SK-N-SH (cell line): ENCODE measurements around the gene ZNF529. TPM values are rescaled to one million over a fixed set of nuclear protein-coding genes. Genes with fewer than 3 reads are reported as not detected.

Experiments
- CTCF ChIA-PET: fragments of 300-600, 350-600 bp; formaldehyde crosslinking; extraction: SDS; loops from one replicate; lab custom pipeline; 2021; lab: Yijun Ruan, JAX
- POLR2A ChIA-PET: fragments of 350-600 bp; sonication (Branson Sonifier 250); formaldehyde crosslinking; extraction: SDS; loops from one replicate; lab custom pipeline; 2020; ENCODE audit warnings: antibody characterized with exemption, inconsistent platforms; lab: Yijun Ruan, JAX
- DNase-seq: peaks from one replicate; pipeline ENCODE4 v3.0.0; 2012
- H2AFZ ChIP-seq: fragments of 200-600 bp; sonication (generic); 2 replicates; pipeline ENCODE4 v1.8.1; 2016; ENCODE audit warnings: antibody characterized with exemption, mild to moderate bottlenecking, low read depth
- H3F3A ChIP-seq: fragments of 200-600 bp; sonication (generic); replicated peaks from 2 replicates; pipeline ENCODE3; 2016; ENCODE audit warnings: antibody characterized with exemption, mild to moderate bottlenecking; ENCODE audit not compliant: insufficient read depth
- H3K27ac ChIP-seq, 2 experiments: fragments of 200-500 bp in 1 of 2; fragments of 200-600 bp in 1 of 2; sonication (Bioruptor generic) in 1 of 2; sonication (generic), shearing (Covaris generic) in 1 of 2; 2 replicates each; pipeline versions ENCODE4 v1.5.1 to v1.6.1; 2014 to 2016; ENCODE audit warnings: low read depth in 2 of 2, inconsistent platforms in 1 of 2, low read length in 1 of 2, mild to moderate bottlenecking in 1 of 2, mixed read lengths in 1 of 2
- H3K27me3 ChIP-seq: fragments of 200-600 bp; sonication (generic), shearing (Covaris generic); 2 replicates; pipeline ENCODE4 v1.6.1; 2016; ENCODE audit warnings: mixed run types; ENCODE audit not compliant: insufficient read depth
- H3K36me3 ChIP-seq, 2 experiments: fragments of 200-500 bp in 1 of 2; fragments of 200-600 bp in 1 of 2; sonication (Bioruptor generic) in 1 of 2; sonication (generic) in 1 of 2; replicated peaks in 1 of 2; 2 replicates each; pipeline versions ENCODE3 to v1.5.1; 2014 to 2016; ENCODE audit warnings: low read length in 1 of 2, mild to moderate bottlenecking in 1 of 2; ENCODE audit not compliant: insufficient read depth in 2 of 2, control insufficient read depth in 1 of 2
- H3K4me1 ChIP-seq, 2 experiments: fragments of 200-500 bp in 1 of 2; fragments of 200-600 bp in 1 of 2; sonication (Bioruptor generic) in 1 of 2; sonication (generic), shearing (Covaris generic) in 1 of 2; 2 replicates each; pipeline versions ENCODE4 v1.5.1 to v1.6.1; 2014 to 2016; ENCODE audit warnings: low read depth in 1 of 2, low read length in 1 of 2, mixed run types in 1 of 2; ENCODE audit not compliant: insufficient read depth in 2 of 2, control insufficient read depth in 1 of 2
- H3K4me2 ChIP-seq: fragments of 200-600 bp; sonication (generic), shearing (Covaris generic); 2 replicates; pipeline ENCODE4 v1.6.1; 2017; ENCODE audit warnings: mixed run types
- H3K4me3 ChIP-seq, 2 experiments: fragments of 200-500 bp in 1 of 2; fragments of 200-600 bp in 1 of 2; sonication (Bioruptor generic) in 1 of 2; sonication (generic), shearing (Covaris generic) in 1 of 2; 2 replicates each; pipeline versions ENCODE4 v1.5.1 to v1.8.1; 2014 to 2016; ENCODE audit warnings: low read depth in 2 of 2, inconsistent platforms in 1 of 2, low read length in 1 of 2, mild to moderate bottlenecking in 1 of 2, mixed read lengths in 1 of 2, moderate library complexity in 1 of 2
- H3K79me2 ChIP-seq: fragments of 200-600 bp; sonication (generic); 2 replicates; pipeline ENCODE4 v1.8.1; 2017; ENCODE audit warnings: mild to moderate bottlenecking; ENCODE audit not compliant: insufficient read depth
- H3K9ac ChIP-seq: fragments of 200-600 bp; sonication (generic); 2 replicates; pipeline ENCODE4 v1.6.1; 2017; ENCODE audit warnings: mixed run types
- H3K9me2 ChIP-seq: fragments of 200-600 bp; sonication (generic); 2 replicates; pipeline ENCODE4 v1.6.1; 2017; ENCODE audit warnings: mixed run types
- H3K9me3 ChIP-seq: fragments of 200-600 bp; sonication (generic); 2 replicates; pipeline ENCODE4 v1.6.1; 2017; ENCODE audit warnings: mixed run types, mild to moderate bottlenecking, moderate library complexity
- H4K20me1 ChIP-seq: fragments of 200-600 bp; sonication (generic); 2 replicates; pipeline ENCODE4 v1.6.1; 2017; ENCODE audit warnings: mild to moderate bottlenecking, mixed run types; ENCODE audit not compliant: insufficient read depth
- ELF1 ChIP-seq: IDR thresholded peaks from 2 replicates; pipeline ENCODE4 v1.4.0; 2012
- EZH2phosphoT487 ChIP-seq: fragments of 200-600 bp; sonication (generic); IDR thresholded peaks from 2 replicates; pipeline ENCODE4 v1.6.1; 2017; ENCODE audit warnings: low read depth, mixed run types, mild to moderate bottlenecking, antibody characterized with exemption, moderate library complexity, borderline replicate concordance
- FOSL2 ChIP-seq: IDR thresholded peaks from 2 replicates; pipeline ENCODE4 v1.4.0; 2012; ENCODE audit warnings: low read depth, mild to moderate bottlenecking, moderate library complexity, borderline replicate concordance
- FOXJ3 ChIP-seq: sonication (generic); formaldehyde crosslinking; IDR thresholded peaks from 2 replicates; pipeline ENCODE4 v1.5.1; 2020; ENCODE audit warnings: mild to moderate bottlenecking, missing genetic modification reagents
- GABPA ChIP-seq: IDR thresholded peaks from 2 replicates; pipeline ENCODE4 v1.4.0; 2012; ENCODE audit warnings: low read depth, mild to moderate bottlenecking
- NFIC ChIP-seq: IDR thresholded peaks from 2 replicates; pipeline ENCODE4 v1.4.0; 2012; ENCODE audit warnings: borderline replicate concordance
- POLR2AphosphoS5 ChIP-seq: IDR thresholded peaks from 2 replicates; pipeline ENCODE4 v1.6.1; 2012; ENCODE audit warnings: low read depth, low read length
- RCOR1 ChIP-seq: fragments of 150-350 bp; IDR thresholded peaks from 2 replicates; pipeline ENCODE4 v1.6.1; 2017; ENCODE audit warnings: antibody characterized with exemption, low read length
- RFX5 ChIP-seq: IDR thresholded peaks from 2 replicates; pipeline ENCODE4 v1.6.1; 2012; ENCODE audit warnings: mild to moderate bottlenecking, improper control_type of control experiment, low read length
- TCF12 ChIP-seq: IDR thresholded peaks from 2 replicates; pipeline ENCODE4 v1.4.0; 2012
- WGBS: methylation state at CpG from one replicate; pipeline ENCODE4 v1.1.6; 2017; ENCODE audit warnings: low lambda C conversion rate; 5-methylcytosine and 5-hydroxymethylcytosine counted together
- polyA plus RNA-seq, 3 experiments: library from polyadenylated mRNA; depleted of rRNA; stranded (reverse); fragments of >200 nt; gene quantifications; 2 replicates each; pipeline ENCODE4 v1.2.3, GENCODE V29; 2012
- TF ChIP-seq, protein P1 (sequence below): fragments of 150-350 bp; IDR thresholded peaks from 2 replicates; pipeline ENCODE4 v1.6.1; 2017; ENCODE audit warnings: antibody characterized with exemption, low read length, low read depth, borderline replicate concordance
- TF ChIP-seq, protein P2 (sequence below): IDR thresholded peaks from 2 replicates; pipeline ENCODE4 v1.6.1; 2012; ENCODE audit warnings: mild to moderate bottlenecking, low read depth, low read length, moderate library complexity
- TF ChIP-seq, protein P3 (sequence below): fragments of 150-350 bp; IDR thresholded peaks from 2 replicates; pipeline ENCODE4 v1.6.1; 2016; ENCODE audit warnings: mild to moderate bottlenecking, low read depth, low read length
- TF ChIP-seq, protein P4 (sequence below): IDR thresholded peaks from 2 replicates; pipeline ENCODE4 v1.4.0; 2012; ENCODE audit warnings: low read depth, borderline replicate concordance

Gene ZNF529
- polyA plus RNA-seq, 1 of the 3 experiments (the other 2 are of a cell fraction), result 5.6 TPM

DNA sequence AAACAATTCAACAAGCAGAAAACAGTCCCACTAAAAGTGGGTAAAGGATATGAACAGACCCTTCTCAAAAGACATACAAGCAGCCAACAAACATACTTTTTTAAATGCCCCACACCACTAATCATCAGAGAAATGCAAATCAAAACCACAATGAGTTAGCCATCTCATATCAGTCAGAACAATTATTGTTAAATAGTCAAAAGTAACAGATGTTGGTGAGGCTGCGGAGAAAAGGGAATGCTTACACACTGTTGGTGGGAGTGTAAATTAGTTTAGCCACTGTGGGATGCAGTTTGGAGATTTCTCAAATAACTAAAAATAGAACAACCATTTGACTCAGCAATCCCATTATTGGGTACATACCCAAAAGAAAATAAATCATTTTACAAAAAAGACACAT, 8.7 kb downstream of the ZNF529 start:
- no peak overlapping the region for H3K4me3 ChIP-seq
- WGBS, result 94% methylated on average over 1 of the region's 1 CpG
- POLR2A ChIA-PET, result no interaction called here
- H2AFZ ChIP-seq, result no peak overlapping the region
- no peak overlapping the region for H3K27ac ChIP-seq
- DNase-seq, result no peak
- no peak overlapping the region for H3K4me2 ChIP-seq
- 0 out of 2 replicates have a peak, but pooled peaks cover 7% of the 10 kb centered on the region for H3K9me3 ChIP-seq
- peaks cover 68% of the 10 kb centered on the region for H3K79me2 ChIP-seq
- no peak overlapping the region for H3K9ac ChIP-seq
- peaks cover 4 to 70% of the 10 kb centered on the region in 2 experiments for H3K36me3 ChIP-seq
- CTCF ChIA-PET, result interaction anchor here (0.6 kb wide), 1 partner anchor 166 kb away, joined by 3 read pairs; no protein-coding TSS in a partner anchor
- no peaks in the 10 kb centered on the region for H3K9me2 ChIP-seq
- TF ChIP-seq EZH2phosphoT487 (no peak), POLR2AphosphoS5 (no peak), RCOR1 (no peak)
- TF ChIP-seq, protein P1, sequence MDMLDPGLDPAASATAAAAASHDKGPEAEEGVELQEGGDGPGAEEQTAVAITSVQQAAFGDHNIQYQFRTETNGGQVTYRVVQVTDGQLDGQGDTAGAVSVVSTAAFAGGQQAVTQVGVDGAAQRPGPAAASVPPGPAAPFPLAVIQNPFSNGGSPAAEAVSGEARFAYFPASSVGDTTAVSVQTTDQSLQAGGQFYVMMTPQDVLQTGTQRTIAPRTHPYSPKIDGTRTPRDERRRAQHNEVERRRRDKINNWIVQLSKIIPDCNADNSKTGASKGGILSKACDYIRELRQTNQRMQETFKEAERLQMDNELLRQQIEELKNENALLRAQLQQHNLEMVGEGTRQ, result no peak
- TF ChIP-seq, protein P2, sequence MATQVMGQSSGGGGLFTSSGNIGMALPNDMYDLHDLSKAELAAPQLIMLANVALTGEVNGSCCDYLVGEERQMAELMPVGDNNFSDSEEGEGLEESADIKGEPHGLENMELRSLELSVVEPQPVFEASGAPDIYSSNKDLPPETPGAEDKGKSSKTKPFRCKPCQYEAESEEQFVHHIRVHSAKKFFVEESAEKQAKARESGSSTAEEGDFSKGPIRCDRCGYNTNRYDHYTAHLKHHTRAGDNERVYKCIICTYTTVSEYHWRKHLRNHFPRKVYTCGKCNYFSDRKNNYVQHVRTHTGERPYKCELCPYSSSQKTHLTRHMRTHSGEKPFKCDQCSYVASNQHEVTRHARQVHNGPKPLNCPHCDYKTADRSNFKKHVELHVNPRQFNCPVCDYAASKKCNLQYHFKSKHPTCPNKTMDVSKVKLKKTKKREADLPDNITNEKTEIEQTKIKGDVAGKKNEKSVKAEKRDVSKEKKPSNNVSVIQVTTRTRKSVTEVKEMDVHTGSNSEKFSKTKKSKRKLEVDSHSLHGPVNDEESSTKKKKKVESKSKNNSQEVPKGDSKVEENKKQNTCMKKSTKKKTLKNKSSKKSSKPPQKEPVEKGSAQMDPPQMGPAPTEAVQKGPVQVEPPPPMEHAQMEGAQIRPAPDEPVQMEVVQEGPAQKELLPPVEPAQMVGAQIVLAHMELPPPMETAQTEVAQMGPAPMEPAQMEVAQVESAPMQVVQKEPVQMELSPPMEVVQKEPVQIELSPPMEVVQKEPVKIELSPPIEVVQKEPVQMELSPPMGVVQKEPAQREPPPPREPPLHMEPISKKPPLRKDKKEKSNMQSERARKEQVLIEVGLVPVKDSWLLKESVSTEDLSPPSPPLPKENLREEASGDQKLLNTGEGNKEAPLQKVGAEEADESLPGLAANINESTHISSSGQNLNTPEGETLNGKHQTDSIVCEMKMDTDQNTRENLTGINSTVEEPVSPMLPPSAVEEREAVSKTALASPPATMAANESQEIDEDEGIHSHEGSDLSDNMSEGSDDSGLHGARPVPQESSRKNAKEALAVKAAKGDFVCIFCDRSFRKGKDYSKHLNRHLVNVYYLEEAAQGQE, result no peak
- no peaks in the 10 kb centered on the region for H4K20me1 ChIP-seq
- no peaks in the 10 kb centered on the region for H3K4me1 ChIP-seq
- no peaks in the 10 kb centered on the region for H3K27me3 ChIP-seq
- H3F3A ChIP-seq, result no peaks in the 10 kb centered on the region

DNA sequence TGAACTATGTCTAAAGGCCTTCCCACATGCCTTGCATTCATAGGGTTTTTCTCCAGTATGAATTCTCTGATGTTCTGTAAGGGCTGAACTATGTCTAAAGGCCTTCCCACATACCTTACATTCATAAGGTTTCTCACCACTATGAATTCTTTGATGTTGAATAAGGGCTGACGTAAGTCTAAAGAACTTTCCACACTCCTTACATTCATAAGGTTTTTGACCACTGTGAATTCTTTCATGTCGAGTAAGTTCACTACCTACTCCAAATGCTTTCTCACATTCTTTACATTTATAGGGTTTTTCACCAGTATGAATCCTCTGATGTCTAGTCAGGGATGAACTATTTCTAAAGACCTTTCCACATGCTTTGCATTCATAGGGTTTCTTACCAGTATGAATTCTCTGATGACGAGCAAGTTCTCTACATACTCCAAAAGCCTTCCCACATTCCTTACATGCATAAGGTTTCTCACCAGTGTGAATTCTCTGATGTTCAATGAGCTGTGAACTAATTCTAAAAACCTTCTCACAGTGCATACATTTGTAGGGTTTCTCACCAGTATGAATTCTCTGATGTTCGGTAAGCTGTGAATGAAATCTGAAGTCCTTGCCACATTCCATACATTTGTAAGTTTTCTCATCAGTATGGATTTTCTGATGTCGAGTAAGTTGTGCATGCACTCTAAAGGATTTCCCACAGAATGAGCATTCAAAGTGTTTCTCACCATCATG, 25.9 kb downstream of the ZNF529 start:
- no peak overlapping the region for H3K4me2 ChIP-seq
- WGBS, result 94% methylated on average over 5 of the region's 5 CpGs
- no peaks in the 10 kb centered on the region for H3K9me2 ChIP-seq
- H3K27me3 ChIP-seq, result no peaks in the 10 kb centered on the region
- no peaks in the 10 kb centered on the region; the same call in 1 of the 2 replicates for H3K79me2 ChIP-seq
- no peak overlapping the region for H2AFZ ChIP-seq
- H3K4me3 ChIP-seq, result no peak overlapping the region; a peak in 1 of 4 replicates
- peaks cover 5% of the 10 kb centered on the region for H3F3A ChIP-seq
- peaks cover 66% of the 10 kb centered on the region for H3K9me3 ChIP-seq
- peaks cover 67 to 95% of the 10 kb centered on the region in 2 experiments for H3K36me3 ChIP-seq
- no peaks in the 10 kb centered on the region for H4K20me1 ChIP-seq
- POLR2A ChIA-PET, result no interaction called here
- DNase-seq, result no peak
- no peak for TF ChIP-seq NFIC
- TF ChIP-seq, protein P3, sequence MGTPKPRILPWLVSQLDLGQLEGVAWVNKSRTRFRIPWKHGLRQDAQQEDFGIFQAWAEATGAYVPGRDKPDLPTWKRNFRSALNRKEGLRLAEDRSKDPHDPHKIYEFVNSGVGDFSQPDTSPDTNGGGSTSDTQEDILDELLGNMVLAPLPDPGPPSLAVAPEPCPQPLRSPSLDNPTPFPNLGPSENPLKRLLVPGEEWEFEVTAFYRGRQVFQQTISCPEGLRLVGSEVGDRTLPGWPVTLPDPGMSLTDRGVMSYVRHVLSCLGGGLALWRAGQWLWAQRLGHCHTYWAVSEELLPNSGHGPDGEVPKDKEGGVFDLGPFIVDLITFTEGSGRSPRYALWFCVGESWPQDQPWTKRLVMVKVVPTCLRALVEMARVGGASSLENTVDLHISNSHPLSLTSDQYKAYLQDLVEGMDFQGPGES, result no peak
- no peak for TF ChIP-seq FOSL2
- TF ChIP-seq, protein P4, sequence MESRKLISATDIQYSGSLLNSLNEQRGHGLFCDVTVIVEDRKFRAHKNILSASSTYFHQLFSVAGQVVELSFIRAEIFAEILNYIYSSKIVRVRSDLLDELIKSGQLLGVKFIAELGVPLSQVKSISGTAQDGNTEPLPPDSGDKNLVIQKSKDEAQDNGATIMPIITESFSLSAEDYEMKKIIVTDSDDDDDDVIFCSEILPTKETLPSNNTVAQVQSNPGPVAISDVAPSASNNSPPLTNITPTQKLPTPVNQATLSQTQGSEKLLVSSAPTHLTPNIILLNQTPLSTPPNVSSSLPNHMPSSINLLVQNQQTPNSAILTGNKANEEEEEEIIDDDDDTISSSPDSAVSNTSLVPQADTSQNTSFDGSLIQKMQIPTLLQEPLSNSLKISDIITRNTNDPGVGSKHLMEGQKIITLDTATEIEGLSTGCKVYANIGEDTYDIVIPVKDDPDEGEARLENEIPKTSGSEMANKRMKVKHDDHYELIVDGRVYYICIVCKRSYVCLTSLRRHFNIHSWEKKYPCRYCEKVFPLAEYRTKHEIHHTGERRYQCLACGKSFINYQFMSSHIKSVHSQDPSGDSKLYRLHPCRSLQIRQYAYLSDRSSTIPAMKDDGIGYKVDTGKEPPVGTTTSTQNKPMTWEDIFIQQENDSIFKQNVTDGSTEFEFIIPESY, result no peak
- no peak for TF ChIP-seq RFX5
- no peak for TF ChIP-seq EZH2phosphoT487
- TF ChIP-seq POLR2AphosphoS5, result no peak
- TF ChIP-seq TCF12, result no peak
- TF ChIP-seq GABPA, result no peak
- TF ChIP-seq FOXJ3, result no peak
- no peak for TF ChIP-seq ELF1
- H3K9ac ChIP-seq, result no peak overlapping the region
- CTCF ChIA-PET, result no interaction called here
- H3K27ac ChIP-seq, result no peak overlapping the region
- no peaks in the 10 kb centered on the region for H3K4me1 ChIP-seq
